T-helper 1 cell treated with Interleukin-12 subunit alpha and Interleukin-12 subunit beta and Interleukin-4 antibody, amounts not matched to agents 30 μg/mL and 1 μg/mL, for 36 hours (primary cell): Measurements from ENCODE around the gene ERI3.

Experiments
- H3K27ac Mint-ChIP-seq: one replicate; pipeline ENCODE4 v1.8.0; 2021; ENCODE audit warnings: mild to moderate bottlenecking, mixed read lengths
- H3K27me3 Mint-ChIP-seq: one replicate; pipeline ENCODE4 v1.8.0; 2021; ENCODE audit warnings: low read depth, mixed read lengths
- H3K36me3 Mint-ChIP-seq: one replicate; pipeline ENCODE4 v1.8.0; 2021; ENCODE audit warnings: low read depth, mixed read lengths
- H3K4me1 Mint-ChIP-seq: one replicate; pipeline ENCODE4 v1.8.0; 2021; ENCODE audit warnings: low read depth, mixed read lengths
- H3K4me3 Mint-ChIP-seq: one replicate; pipeline ENCODE4 v1.8.0; 2021; ENCODE audit warnings: mild to moderate bottlenecking, moderate library complexity, mixed read lengths
- H3K9me3 Mint-ChIP-seq: one replicate; pipeline ENCODE4 v1.8.0; 2021; ENCODE audit warnings: mixed read lengths

The ERI3 gene

DNA sequence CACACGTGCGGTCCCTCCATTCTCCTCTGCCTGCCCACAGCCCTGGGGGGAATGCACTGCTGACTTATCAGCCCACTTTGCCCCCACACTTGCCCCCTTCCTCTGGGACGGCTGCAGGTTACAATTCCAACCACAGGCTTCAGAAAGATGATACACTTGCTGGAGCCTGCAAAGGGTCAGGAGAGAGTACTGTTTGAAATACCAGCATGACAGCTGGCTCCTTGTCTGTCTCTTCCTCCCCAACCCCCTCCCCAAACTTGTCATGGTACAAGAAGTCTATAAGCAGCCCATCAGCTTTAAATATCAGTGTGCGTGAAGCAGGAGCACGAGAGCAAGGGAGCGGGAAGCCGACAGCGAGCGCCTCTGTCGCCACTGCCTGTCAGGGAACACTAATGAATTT, 62.4 kb downstream of the ERI3 start:
- H3K36me3 Mint-ChIP-seq: peaks cover 9% of the 10 kb centered on the region
- H3K9me3 Mint-ChIP-seq: no peaks in the 10 kb centered on the region
- H3K27me3 Mint-ChIP-seq: no peaks in the 10 kb centered on the region
- H3K27ac Mint-ChIP-seq: no peak overlapping the region
- no peaks in the 10 kb centered on the region for H3K4me1 Mint-ChIP-seq
- H3K4me3 Mint-ChIP-seq: no peak overlapping the region

DNA sequence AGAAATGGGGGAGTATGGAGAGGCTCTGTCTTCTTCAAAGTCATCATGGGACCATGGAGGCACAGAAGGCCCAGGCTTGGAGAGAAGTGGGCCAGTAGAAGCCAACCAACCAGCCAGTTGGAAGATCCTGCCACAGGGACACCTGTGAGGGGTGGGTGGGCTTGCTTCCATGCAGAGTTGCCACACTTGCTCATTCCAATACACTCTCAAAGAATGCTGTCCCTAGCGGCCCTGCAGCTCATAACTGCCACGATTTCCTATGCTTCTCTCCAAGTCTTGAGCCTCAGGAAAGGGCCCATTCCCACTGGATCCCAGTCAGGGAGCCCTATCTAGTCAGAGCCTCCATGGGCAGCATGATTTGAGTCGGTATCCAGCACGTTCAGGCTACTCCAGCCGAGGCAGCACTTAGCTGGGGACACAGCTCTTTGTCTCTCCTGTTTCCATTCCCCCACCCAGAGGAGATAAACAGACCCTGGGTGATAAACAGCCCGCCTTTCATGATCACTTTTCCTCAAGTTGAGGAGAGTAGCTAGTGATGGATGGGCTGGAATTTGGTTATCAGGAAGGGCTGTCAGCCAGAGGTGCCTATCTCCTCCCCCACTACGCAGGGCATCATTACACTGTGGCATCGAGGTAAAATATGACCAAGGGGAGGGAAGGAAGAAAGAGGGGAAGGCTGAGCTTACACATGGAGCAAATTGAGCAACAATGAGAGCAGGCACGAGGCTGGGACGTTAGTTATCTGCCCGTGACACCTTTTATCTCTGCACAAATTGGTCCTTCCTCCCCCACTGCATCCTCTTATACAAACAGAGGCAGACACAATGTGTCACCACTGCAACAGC, 64.6 kb downstream of the ERI3 start:
- Mint-ChIP-seq H3K36me3 (peaks cover 8% of the 10 kb centered on the region), H3K4me3 (no peak overlapping the region), H3K27ac (no peak overlapping the region)

DNA sequence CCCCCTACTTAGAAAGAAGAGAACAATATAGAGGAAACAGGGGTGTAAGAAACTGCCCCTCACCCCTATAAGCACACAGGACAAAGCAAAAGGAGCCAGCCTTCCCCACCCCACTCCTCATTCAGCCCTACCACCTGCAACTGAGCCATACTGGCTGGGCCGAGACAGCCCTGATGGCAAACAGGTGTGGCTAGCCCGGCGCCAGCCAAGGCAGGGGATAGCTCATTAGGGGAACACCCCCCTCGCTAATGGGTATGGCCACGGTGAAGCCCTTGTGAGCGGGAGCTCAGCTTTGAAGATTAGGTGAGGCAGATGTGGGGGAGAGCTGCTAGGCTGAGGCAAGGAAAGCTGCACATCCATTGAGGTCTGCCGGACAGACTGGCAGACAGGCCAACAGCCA, 65.5 kb downstream of the ERI3 start:
- Mint-ChIP-seq H3K9me3 (no peaks in the 10 kb centered on the region), H3K4me1 (no peaks in the 10 kb centered on the region), H3K4me3 (no peak overlapping the region), H3K27ac (no peak overlapping the region), H3K36me3 (peaks cover 6% of the 10 kb centered on the region), H3K27me3 (no peaks in the 10 kb centered on the region)

More for the DNA sequence above, 64.6 kb downstream of the ERI3 start:
- no peaks in the 10 kb centered on the region for H3K9me3 Mint-ChIP-seq
- no peaks in the 10 kb centered on the region for H3K4me1 Mint-ChIP-seq
- no peaks in the 10 kb centered on the region for H3K27me3 Mint-ChIP-seq

DNA sequence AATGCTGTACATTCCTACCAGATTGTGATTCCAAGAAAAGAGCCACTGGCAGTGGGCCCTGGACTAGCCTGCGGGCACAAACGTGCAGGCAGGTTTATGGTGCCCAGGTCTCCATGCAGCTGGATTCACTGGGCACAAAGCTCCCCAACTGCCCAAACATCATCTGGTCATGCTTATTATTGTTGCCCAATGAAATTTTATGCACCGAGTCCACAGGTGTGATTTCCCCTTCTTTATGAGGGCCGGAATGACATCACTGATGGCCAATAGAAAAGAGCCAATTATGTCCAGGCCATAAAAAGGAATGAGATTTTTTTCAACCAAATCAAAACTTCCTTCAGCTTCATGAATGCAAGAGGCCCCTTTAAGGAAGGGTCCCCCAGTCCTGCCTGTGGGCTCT, 66.2 kb downstream of the ERI3 start:
- H3K27me3 Mint-ChIP-seq: no peaks in the 10 kb centered on the region
- H3K4me1 Mint-ChIP-seq: no peaks in the 10 kb centered on the region
- peaks cover 7% of the 10 kb centered on the region for H3K36me3 Mint-ChIP-seq

DNA sequence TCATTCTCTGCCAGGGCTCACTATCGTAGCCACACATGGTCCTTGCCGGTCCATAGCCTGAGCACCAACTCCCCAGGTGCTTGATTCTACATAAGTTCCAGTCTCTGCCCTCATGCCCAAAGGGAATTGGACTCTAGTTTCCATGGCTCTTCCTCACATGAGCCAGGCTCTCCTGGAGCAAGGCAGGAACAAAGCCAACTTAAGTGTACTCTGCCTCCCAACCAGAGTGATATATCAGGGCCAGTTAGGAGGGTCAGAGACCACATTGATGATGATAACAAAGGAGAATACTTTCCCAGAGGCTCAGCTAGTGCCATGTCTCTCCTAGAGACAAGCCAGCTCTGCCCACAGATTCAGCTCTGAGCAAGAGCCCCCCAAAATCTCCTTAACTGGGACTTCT, 70.9 kb downstream of the ERI3 start:
- H3K9me3 Mint-ChIP-seq: no peaks in the 10 kb centered on the region
- H3K36me3 Mint-ChIP-seq: peaks cover 6% of the 10 kb centered on the region
- no peaks in the 10 kb centered on the region for H3K4me1 Mint-ChIP-seq
- H3K4me3 Mint-ChIP-seq: no peak overlapping the region
- H3K27me3 Mint-ChIP-seq: no peaks in the 10 kb centered on the region
- no peak overlapping the region for H3K27ac Mint-ChIP-seq

More for the DNA sequence above, 66.2 kb downstream of the ERI3 start:
- Mint-ChIP-seq H3K9me3 (no peaks in the 10 kb centered on the region), H3K27ac (no peak overlapping the region), H3K4me3 (no peak overlapping the region)

DNA sequence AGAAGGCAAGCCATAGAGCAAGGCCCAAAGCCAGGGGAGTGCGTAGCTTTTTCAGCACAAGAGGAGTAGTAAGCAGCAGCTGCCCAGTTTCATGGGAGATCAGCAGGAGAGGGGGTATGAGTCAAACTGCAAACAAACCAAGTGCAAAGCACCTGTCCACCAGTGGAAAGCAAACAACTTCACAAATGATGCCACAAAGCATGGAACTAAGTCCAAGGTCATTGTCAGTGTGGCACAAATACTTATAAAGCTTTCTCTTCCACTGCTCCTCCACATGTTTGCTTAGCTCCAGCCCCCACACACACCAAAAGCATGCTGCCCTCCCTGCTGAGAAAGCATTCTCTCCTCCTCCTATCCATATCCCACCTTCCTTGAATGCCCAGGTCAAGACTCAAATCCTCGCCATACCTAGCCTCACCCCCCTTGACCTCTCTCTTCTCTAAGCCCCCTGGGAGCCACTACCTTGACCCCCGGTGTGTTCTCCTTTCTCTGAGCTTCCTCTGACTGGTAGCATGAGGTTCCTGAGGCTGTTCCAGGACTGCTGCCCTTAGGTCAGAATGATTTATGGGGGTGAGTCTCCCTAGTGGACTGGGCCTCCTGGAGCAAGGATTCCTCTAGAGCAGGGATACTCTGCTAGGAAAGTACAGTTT, 71.4 kb downstream of the ERI3 start:
- no peaks in the 10 kb centered on the region for H3K9me3 Mint-ChIP-seq
- H3K4me3 Mint-ChIP-seq: no peak overlapping the region
- no peak overlapping the region for H3K27ac Mint-ChIP-seq
- peaks cover 6% of the 10 kb centered on the region for H3K36me3 Mint-ChIP-seq
- no peaks in the 10 kb centered on the region for H3K4me1 Mint-ChIP-seq
- no peaks in the 10 kb centered on the region for H3K27me3 Mint-ChIP-seq

DNA sequence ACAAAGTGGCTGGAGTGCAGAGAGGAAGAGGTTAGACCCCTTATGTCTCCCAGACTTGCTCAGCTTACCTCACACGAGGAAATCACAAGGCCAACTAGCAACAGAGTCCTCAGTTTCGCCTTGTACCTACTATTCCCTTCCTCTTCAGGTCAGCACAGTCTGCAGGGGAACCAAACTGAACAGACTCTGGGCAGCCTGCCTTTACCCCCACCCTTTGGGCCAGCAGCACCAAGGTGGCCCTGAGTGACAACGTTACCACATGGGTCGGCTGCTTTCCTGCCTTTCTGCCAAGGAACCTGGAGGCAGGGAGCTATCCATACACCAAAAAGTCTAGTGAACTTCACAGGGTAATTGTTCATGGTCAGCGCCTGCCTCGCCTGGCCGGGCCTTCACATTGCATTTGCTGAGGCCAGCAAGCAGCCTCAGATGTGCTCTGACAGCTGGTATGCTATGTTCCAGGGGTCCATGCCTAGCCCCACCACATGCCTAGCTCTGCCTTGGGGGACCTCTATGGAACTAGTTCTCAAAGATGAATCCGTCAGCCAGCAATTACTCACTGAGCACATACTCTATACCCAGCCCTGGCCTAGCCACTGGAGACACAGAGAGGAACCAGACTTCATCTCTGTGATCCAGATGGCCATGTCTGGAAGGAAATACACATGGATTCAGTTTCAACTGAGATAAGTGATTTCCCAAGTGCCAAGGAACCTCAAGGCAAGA, 72.2 kb downstream of the ERI3 start:
- Mint-ChIP-seq H3K27ac (no peak overlapping the region), H3K9me3 (no peaks in the 10 kb centered on the region), H3K36me3 (peaks cover 4% of the 10 kb centered on the region), H3K4me3 (no peak overlapping the region), H3K4me1 (no peaks in the 10 kb centered on the region), H3K27me3 (no peaks in the 10 kb centered on the region)

DNA sequence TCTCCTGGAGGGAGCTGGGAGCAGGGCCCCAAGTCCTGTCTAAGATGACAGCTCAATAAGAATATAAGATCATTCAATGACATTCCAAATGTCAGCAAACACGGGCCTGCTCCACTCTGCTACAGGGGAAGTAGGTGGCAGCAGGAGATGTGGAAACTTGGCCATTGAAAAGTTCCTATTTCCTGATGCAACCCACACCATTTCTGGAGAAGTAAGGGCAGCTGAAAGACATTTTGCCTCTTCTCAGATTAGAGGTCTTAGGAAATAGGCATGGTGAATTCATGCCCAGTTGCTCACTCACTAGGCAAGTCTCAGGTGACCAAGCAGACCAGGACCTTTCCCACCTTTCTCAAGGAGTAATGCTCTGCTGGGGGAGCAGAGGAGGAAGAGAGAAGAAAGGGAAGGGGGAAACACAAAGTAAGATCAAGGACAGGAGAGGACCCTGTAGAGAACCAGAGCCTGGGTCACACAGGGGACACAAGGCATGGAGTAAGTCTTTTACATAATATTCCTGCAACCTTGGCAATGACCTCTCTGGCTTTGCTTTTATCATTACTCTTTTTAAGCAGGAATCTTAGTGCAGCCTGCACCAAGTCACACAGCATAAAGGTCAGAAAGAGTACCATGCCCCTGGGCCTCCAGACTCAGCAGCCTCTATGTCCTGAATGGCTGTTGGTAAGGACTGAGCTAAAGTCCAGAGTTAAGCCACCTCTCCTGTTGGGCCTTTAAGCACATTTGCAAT, 72.9 kb downstream of the ERI3 start:
- Mint-ChIP-seq H3K36me3 (peaks cover 4% of the 10 kb centered on the region), H3K27ac (no peak overlapping the region), H3K27me3 (no peaks in the 10 kb centered on the region), H3K9me3 (no peaks in the 10 kb centered on the region), H3K4me3 (no peak overlapping the region), H3K4me1 (no peaks in the 10 kb centered on the region)

DNA sequence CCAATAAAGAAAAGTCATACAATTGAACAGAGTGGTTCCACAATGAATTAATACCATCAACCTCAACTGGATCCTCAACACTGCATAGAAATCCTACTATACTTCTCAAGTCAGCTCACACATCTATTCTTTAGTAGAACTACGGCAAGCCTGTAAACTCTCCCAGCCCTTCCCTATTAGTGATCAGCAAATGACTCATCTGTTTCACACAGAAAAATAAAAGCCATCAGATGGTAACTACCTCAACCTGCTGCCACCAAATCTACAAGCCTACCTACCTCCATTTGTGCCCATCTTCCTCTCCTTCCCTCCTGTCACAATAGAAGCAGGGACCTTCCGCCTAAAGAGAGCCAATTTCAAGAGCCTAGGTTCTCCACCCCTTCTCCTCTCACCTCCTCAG, 78.2 kb downstream of the ERI3 start:
- no peaks in the 10 kb centered on the region for H3K9me3 Mint-ChIP-seq
- no peaks in the 10 kb centered on the region for H3K27me3 Mint-ChIP-seq
- H3K27ac Mint-ChIP-seq: no peak overlapping the region
- peaks cover 10% of the 10 kb centered on the region for H3K4me1 Mint-ChIP-seq
- peaks cover 1% of the 10 kb centered on the region for H3K36me3 Mint-ChIP-seq
- H3K4me3 Mint-ChIP-seq: no peak overlapping the region

DNA sequence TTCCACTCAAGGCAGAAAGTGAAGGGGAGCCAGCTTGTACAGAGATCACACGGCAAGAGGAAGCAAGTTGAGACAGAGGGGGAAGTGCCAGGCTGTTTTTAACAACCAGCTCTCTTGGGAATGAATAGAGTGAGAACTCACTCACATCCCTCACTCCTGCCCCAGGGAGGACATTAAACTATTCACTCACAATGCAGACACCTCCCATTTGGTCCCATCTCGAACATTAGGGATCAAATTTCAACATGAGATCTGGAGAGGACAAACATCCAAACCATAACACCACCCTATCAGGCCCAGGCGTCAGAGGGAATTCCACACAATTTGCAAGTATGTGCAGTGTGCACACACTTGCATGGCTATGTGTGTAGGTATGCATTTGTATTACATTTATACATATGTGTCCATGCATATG, 79.1 kb downstream of the ERI3 start:
- H3K9me3 Mint-ChIP-seq: no peaks in the 10 kb centered on the region
- H3K27me3 Mint-ChIP-seq: no peaks in the 10 kb centered on the region
- no peak overlapping the region for H3K27ac Mint-ChIP-seq
- peaks cover 13% of the 10 kb centered on the region for H3K4me1 Mint-ChIP-seq
- peaks cover 1% of the 10 kb centered on the region for H3K36me3 Mint-ChIP-seq
- H3K4me3 Mint-ChIP-seq: no peak overlapping the region

DNA sequence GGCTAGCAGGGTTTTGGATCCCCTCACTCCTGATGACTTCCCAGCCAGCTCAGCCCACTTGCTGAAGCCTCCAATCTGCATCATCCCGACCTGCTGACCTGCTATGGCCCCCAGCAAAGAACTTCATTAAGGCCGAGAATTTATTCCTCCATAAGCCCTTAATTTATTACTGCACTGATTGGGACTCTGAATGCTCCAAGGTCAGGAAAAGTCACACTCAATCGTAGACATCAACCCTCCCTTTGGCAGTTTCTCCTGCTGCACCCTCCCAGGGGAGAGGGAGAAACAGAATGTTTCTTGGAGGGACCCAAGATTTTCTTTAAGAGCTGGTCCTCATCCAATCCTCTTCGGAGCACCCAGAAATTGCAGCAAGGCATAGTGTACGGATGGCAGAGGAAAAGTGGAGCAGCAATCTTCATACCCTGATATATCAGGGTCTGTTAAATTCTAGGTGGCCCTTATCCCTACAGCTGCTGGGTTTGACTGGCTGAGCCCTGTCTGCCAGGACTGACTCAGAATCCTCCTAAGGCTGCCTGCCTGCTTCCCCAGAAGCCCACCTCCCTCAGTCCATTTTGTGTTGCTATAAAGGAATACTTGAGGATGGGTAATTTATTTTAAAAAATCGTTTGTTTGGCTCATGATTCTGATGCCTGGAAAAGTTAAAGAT, 79.6 kb downstream of the ERI3 start:
- Mint-ChIP-seq H3K27ac (no peak overlapping the region), H3K27me3 (no peaks in the 10 kb centered on the region), H3K36me3 (no peaks in the 10 kb centered on the region), H3K9me3 (no peaks in the 10 kb centered on the region), H3K4me1 (peaks cover 13% of the 10 kb centered on the region), H3K4me3 (no peak overlapping the region)

DNA sequence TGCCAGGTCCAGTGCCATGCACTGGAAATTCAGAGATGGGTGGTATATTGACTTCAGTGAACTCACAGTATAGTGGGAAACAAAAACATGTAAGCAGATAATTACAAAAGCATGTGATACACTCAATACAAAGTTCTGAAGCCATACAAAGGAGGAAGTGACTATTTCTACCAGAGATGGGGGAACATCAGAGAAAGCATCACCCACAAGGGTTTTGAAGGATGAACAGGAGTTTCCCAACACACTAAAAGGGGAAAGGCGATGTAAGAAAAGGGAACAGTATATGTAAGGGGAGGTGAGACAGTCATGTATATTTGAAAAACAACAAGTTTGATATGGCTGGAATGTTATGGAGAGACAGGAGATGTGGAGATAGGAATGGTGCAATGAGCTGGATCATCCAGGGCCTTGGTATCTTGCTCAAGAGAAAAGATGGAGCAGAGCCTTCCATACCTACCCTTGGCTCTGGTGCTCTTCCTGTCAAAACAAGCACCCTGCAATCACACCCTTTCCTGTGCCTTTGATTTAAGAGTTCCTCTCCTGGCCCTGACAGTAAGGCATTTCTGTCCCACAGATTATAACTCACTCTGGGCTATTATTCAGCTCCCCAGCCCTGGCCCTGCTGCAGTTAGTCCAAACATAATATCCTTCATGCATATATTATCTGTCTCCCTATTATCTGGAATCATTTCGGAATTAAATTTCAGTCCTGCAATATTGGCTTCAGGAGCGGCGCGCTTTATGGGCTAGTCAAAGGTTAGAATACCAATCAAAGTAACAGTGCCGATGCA, 81.3 kb downstream of the ERI3 start:
- Mint-ChIP-seq H3K27ac (no peak overlapping the region), H3K27me3 (no peaks in the 10 kb centered on the region), H3K9me3 (no peaks in the 10 kb centered on the region), H3K4me1 (peaks cover 13% of the 10 kb centered on the region), H3K36me3 (no peaks in the 10 kb centered on the region), H3K4me3 (no peak overlapping the region)

DNA sequence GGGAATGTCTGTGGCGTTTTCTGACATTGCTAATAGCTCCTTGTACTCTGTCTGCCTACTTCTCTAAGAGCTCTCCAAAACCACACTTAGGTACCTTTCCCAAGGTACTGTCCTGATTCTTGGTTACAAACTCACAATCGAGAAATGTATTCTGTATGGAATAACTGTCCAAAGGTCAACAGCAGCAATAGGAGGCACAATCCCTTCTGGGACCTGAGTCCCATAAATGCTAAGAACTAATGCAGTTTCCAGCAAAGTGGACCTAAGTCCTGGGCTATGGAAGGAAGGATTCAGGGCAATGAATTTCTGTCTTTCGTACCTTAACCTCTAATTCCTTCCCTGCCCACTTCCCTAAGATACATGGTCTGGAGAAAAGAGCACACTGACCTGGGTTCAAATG, 82.1 kb downstream of the ERI3 start:
- H3K27me3 Mint-ChIP-seq: no peaks in the 10 kb centered on the region
- no peaks in the 10 kb centered on the region for H3K9me3 Mint-ChIP-seq
- no peak overlapping the region for H3K27ac Mint-ChIP-seq

More for the DNA sequence above, 82.1 kb downstream of the ERI3 start:
- Mint-ChIP-seq H3K4me3 (no peak overlapping the region), H3K36me3 (no peaks in the 10 kb centered on the region), H3K4me1 (peaks cover 13% of the 10 kb centered on the region)
